GM12878 (cell line): Measurements from ENCODE around the gene SSBP2. TPM values are rescaled to one million over a fixed set of nuclear protein-coding genes. Genes with fewer than 3 reads are reported as not detected.

Experiments used
- ATAC-seq: fragments of 200-7000 bp; cut with Tn5 transposase; 3 replicates; pipeline ENCODE4 v1.9.1; 2020; ENCODE audit warnings: mild to moderate bottlenecking, moderate library complexity
- BruUV-seq: library from RNA; stranded (reverse); fragments of 400-500 nt; replicated peaks from 2 replicates; lab custom pipeline; 2021; lab: Mats Ljungman, UMichigan
- CTCF ChIA-PET: fragments of 300-600 bp; sonication (Branson Sonifier 250); formaldehyde crosslinking; extraction: SDS; loops from one replicate; lab custom pipeline; 2021; ENCODE audit warnings: inconsistent platforms; lab: Yijun Ruan, JAX
- POLR2A ChIA-PET: fragments of 350-600 bp; formaldehyde crosslinking; extraction: SDS; loops from one replicate; lab custom pipeline; 2021; ENCODE audit warnings: inconsistent platforms; lab: Charles Lee
- RAD21 ChIA-PET: fragments of 300-600 bp; sonication (Branson Sonifier 250); formaldehyde crosslinking; loops from one replicate; lab custom pipeline; 2023; ENCODE audit warnings: antibody characterized with exemption; ENCODE audit not compliant: unreplicated experiment; lab: Charles Lee
- SMC1A ChIA-PET: fragments of 300-600 bp; sonication (Branson Sonifier 250); formaldehyde crosslinking; loops from one replicate; lab custom pipeline; 2023; ENCODE audit not compliant: unreplicated experiment, uncharacterized antibody; lab: Charles Lee
- DNase-seq: peaks from one replicate; pipeline ENCODE4 v3.0.0-alpha.2; 2011; ENCODE audit warnings: low read depth, low spot score
- FAIRE-seq: peaks from 3 replicates; lab custom pipeline; 2011; peaks lifted over from hg19 to GRCh38; lab: Jason Lieb, UNC
- H2AFZ ChIP-seq: 2 replicates; pipeline ENCODE4 v1.6.0; 2011; ENCODE audit warnings: low read depth, low read length, control low read depth; ENCODE audit not compliant: control insufficient read depth
- H3K27ac ChIP-seq: 2 replicates; pipeline ENCODE4 v1.5.1; 2011; ENCODE audit warnings: control low read depth; ENCODE audit not compliant: control insufficient read depth, insufficient read depth
- H3K27me3 ChIP-seq, 2 experiments: replicated peaks in 1 of 2; 2 replicates each; pipeline versions ENCODE4 v1.6.0 to v1.6.1; 2011; ENCODE audit warnings: low read length in 1 of 2; ENCODE audit not compliant: control insufficient read depth in 2 of 2, insufficient read depth in 2 of 2
- H3K36me3 ChIP-seq, 2 experiments: 2 replicates each; pipeline ENCODE4 v1.5.1; 2011; ENCODE audit warnings: low read length in 1 of 2; ENCODE audit not compliant: control insufficient read depth in 2 of 2, insufficient read depth in 2 of 2
- H3K4me1 ChIP-seq: 2 replicates; pipeline ENCODE4 v1.6.1; 2011; ENCODE audit warnings: mild to moderate bottlenecking, low read length, moderate library complexity, mixed read lengths; ENCODE audit not compliant: control insufficient read depth, insufficient read depth
- H3K4me2 ChIP-seq: 2 replicates; pipeline ENCODE4 v1.6.0; 2011; ENCODE audit warnings: control low read depth; ENCODE audit not compliant: control insufficient read depth, insufficient read depth
- H3K4me3 ChIP-seq: fragments of 200-600 bp; sonication (generic); 2 replicates; pipeline ENCODE4 v1.5.1; 2016
- H3K79me2 ChIP-seq: 2 replicates; pipeline ENCODE4 v1.6.0; 2011; ENCODE audit warnings: low read length; ENCODE audit not compliant: control insufficient read depth, insufficient read depth
- H3K9ac ChIP-seq: 2 replicates; pipeline ENCODE4 v1.8.0; 2011; ENCODE audit warnings: low read length, control low read depth, mixed read lengths; ENCODE audit not compliant: control insufficient read depth, insufficient read depth
- H3K9me3 ChIP-seq: replicated peaks from 3 replicates; pipeline ENCODE4 v1.5.1; 2011; ENCODE audit warnings: mild to moderate bottlenecking, low read length; ENCODE audit not compliant: control insufficient read depth, insufficient read depth
- H4K20me1 ChIP-seq: 2 replicates; pipeline ENCODE4 v1.6.0; 2011; ENCODE audit not compliant: control insufficient read depth, insufficient read depth
- ATF7 ChIP-seq: fragments of 450-650 bp; IDR thresholded peaks from 2 replicates; pipeline ENCODE4 v1.6.1; 2016; ENCODE audit warnings: low read depth, mild to moderate bottlenecking
- CHD4 ChIP-seq: fragments of 200-600 bp; sonication (generic); IDR thresholded peaks from 2 replicates; pipeline ENCODE4 v1.6.1; 2016; ENCODE audit warnings: mild to moderate bottlenecking
- GATAD2B ChIP-seq: fragments of 450-650 bp; conservative IDR thresholded peaks from 2 replicates; pipeline ENCODE4 v1.6.1; 2017; ENCODE audit warnings: low read depth, mild to moderate bottlenecking, moderate library complexity
- KDM1A ChIP-seq: fragments of 200-600 bp; sonication (generic); IDR thresholded peaks from 2 replicates; pipeline ENCODE4 v1.6.1; 2016; ENCODE audit warnings: borderline replicate concordance
- LARP7 ChIP-seq: fragments of 450-650 bp; IDR thresholded peaks from 2 replicates; pipeline ENCODE4 v1.6.1; 2017; ENCODE audit warnings: mild to moderate bottlenecking
- TCF3 ChIP-seq: IDR thresholded peaks from 2 replicates; pipeline ENCODE4 v1.6.1; 2012; ENCODE audit warnings: low read depth, mild to moderate bottlenecking, low read length, borderline replicate concordance; ENCODE audit not compliant: insufficient read depth
- ZZZ3 ChIP-seq: IDR thresholded peaks from 2 replicates; pipeline ENCODE4 v1.6.1; 2011; ENCODE audit warnings: low read depth; ENCODE audit not compliant: control insufficient read depth, insufficient read length
- WGBS: methylation state at CpG from one replicate; pipeline ENCODE4 v1.1.6; 2016; ENCODE audit warnings: low lambda C conversion rate; ENCODE audit not compliant: insufficient replicate concordance, insufficient coverage; ENCODE audit errors: missing lambda C conversion rate; 5-methylcytosine and 5-hydroxymethylcytosine counted together
- in situ Hi-C: fragments of 300-500 bp; cut with MboI; formaldehyde crosslinking; loops from 9 replicates; pipeline ENCODE4 v1.14.3; 2018; ENCODE audit warnings: mixed read lengths
- intact Hi-C: fragments of 100-400 bp; cut with micrococcal nuclease; formaldehyde crosslinking; loops from one replicate; pipeline ENCODE4 v1.14.2; 2022; ENCODE audit not compliant: unreplicated experiment
- polyA plus RNA-seq, 11 experiments: library from polyadenylated mRNA; depleted of rRNA in 4 of 11; unstranded in 6 of 11; stranded (reverse) in 5 of 11; fragments of >200 nt; fragmentation: Nextera tagmentation in 4 of 11; fragmentation: Illumina TruSeq in 1 of 11; extraction: Ambion mirVana in 4 of 11; extraction: Trizol in 1 of 11; gene quantifications; 1 replicate in 1 of 11; 2 replicates in 10 of 11; pipeline versions ENCODE4 v1.2.1 to v1.2.3, GENCODE V29; 2011 to 2016; ENCODE audit warnings: inconsistent platforms in 2 of 11, missing spikeins in 2 of 11, low read depth in 1 of 11
- total RNA-seq, 4 experiments: library from RNA; depleted of rRNA in 3 of 4; stranded (reverse); fragments of >200 nt in 3 of 4; fragmentation: Illumina TruSeq in 1 of 4; extraction: Trizol in 1 of 4; gene quantifications; 2 replicates each; pipeline versions ENCODE4 v1.2.1 to v1.2.3, GENCODE V29; 2013 to 2021
- TF ChIP-seq, protein P1 (sequence below): fragments of 450-650 bp; IDR thresholded peaks from 2 replicates; pipeline ENCODE4 v1.6.1; 2017; ENCODE audit warnings: mild to moderate bottlenecking, moderate library complexity
- TF ChIP-seq, protein P2 (sequence below): fragments of 150-350 bp; IDR thresholded peaks from 2 replicates; pipeline ENCODE4 v1.6.1; 2016; ENCODE audit warnings: low read depth, low read length

The SSBP2 gene
- total and polyA plus RNA-seq, 10 of the 15 experiments (the other 5 are each of a cell fraction or from before 2014, with no cell fraction given): 52.2 to 132 (median 110) TPM

- no peak overlapping the region for H3K9ac ChIP-seq
- TF ChIP-seq LARP7 (no peak), CHD4 (no peak), ZZZ3 (no peak), KDM1A (no peak), TCF3 (no peak), GATAD2B (no peak), ATF7 (no peak)
- TF ChIP-seq, protein P1, sequence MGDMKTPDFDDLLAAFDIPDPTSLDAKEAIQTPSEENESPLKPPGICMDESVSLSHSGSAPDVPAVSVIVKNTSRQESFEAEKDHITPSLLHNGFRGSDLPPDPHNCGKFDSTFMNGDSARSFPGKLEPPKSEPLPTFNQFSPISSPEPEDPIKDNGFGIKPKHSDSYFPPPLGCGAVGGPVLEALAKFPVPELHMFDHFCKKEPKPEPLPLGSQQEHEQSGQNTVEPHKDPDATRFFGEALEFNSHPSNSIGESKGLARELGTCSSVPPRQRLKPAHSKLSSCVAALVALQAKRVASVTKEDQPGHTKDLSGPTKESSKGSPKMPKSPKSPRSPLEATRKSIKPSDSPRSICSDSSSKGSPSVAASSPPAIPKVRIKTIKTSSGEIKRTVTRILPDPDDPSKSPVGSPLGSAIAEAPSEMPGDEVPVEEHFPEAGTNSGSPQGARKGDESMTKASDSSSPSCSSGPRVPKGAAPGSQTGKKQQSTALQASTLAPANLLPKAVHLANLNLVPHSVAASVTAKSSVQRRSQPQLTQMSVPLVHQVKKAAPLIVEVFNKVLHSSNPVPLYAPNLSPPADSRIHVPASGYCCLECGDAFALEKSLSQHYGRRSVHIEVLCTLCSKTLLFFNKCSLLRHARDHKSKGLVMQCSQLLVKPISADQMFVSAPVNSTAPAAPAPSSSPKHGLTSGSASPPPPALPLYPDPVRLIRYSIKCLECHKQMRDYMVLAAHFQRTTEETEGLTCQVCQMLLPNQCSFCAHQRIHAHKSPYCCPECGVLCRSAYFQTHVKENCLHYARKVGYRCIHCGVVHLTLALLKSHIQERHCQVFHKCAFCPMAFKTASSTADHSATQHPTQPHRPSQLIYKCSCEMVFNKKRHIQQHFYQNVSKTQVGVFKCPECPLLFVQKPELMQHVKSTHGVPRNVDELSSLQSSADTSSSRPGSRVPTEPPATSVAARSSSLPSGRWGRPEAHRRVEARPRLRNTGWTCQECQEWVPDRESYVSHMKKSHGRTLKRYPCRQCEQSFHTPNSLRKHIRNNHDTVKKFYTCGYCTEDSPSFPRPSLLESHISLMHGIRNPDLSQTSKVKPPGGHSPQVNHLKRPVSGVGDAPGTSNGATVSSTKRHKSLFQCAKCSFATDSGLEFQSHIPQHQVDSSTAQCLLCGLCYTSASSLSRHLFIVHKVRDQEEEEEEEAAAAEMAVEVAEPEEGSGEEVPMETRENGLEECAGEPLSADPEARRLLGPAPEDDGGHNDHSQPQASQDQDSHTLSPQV: no peak
- TF ChIP-seq, protein P2, sequence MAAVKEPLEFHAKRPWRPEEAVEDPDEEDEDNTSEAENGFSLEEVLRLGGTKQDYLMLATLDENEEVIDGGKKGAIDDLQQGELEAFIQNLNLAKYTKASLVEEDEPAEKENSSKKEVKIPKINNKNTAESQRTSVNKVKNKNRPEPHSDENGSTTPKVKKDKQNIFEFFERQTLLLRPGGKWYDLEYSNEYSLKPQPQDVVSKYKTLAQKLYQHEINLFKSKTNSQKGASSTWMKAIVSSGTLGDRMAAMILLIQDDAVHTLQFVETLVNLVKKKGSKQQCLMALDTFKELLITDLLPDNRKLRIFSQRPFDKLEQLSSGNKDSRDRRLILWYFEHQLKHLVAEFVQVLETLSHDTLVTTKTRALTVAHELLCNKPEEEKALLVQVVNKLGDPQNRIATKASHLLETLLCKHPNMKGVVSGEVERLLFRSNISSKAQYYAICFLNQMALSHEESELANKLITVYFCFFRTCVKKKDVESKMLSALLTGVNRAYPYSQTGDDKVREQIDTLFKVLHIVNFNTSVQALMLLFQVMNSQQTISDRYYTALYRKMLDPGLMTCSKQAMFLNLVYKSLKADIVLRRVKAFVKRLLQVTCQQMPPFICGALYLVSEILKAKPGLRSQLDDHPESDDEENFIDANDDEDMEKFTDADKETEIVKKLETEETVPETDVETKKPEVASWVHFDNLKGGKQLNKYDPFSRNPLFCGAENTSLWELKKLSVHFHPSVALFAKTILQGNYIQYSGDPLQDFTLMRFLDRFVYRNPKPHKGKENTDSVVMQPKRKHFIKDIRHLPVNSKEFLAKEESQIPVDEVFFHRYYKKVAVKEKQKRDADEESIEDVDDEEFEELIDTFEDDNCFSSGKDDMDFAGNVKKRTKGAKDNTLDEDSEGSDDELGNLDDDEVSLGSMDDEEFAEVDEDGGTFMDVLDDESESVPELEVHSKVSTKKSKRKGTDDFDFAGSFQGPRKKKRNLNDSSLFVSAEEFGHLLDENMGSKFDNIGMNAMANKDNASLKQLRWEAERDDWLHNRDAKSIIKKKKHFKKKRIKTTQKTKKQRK: no peak
- TF ChIP-seq, all 136 proteins: peak for 0
- no peak for ATAC-seq
- SMC1A ChIA-PET: interaction anchor here (0.7 to 1.4 kb wide), 9 partner anchors 12 to 100 kb away, joined by 3 to 4 read pairs (median 3); no protein-coding TSS in a partner anchor
- H4K20me1 ChIP-seq: no peaks in the 10 kb centered on the region
- intact Hi-C loops: no loop called here
- H3K4me2 ChIP-seq: no peak overlapping the region
- no peaks in the 10 kb centered on the region; the same call in 2 of the 3 replicates for H3K9me3 ChIP-seq
- no peak for DNase-seq
- no peak overlapping the region for H3K4me3 ChIP-seq
- no peaks in the 10 kb centered on the region for H3K4me1 ChIP-seq
- no peak overlapping the region for H3K27ac ChIP-seq
- no peak for FAIRE-seq
- BruUV-seq: no TSS peak
- RAD21 ChIA-PET: no interaction called here
- H3K36me3 ChIP-seq: peaks cover 0 to 3% of the 10 kb centered on the region in 2 experiments; a peak in 2 of 4 replicates
- no peak overlapping the region for H2AFZ ChIP-seq
- POLR2A ChIA-PET: no interaction called here
- in situ Hi-C loops: no loop called here
- H3K27me3 ChIP-seq: no peaks in the 10 kb centered on the region
- 97% methylated on average over 6 of the region's 6 CpGs for WGBS
- H3K79me2 ChIP-seq: no peaks in the 10 kb centered on the region; the same call in 1 of the 2 replicates
- CTCF ChIA-PET: interaction anchor here (0.9 kb wide), 1 partner anchor 26 kb away, joined by 4 read pairs; no protein-coding TSS in a partner anchor
These were observed 160.2 kb downstream of the SSBP2 start for GRCh38 chr5:81590498-81591384.
